HL-60/S4 treated with retinoic acid at 250 ng/mL for 4 days and 3 days (cell line): Measurements from ENCODE around the gene POU3F2.

Experiments used
- in situ Hi-C: fragments of 300-500 bp; cut with MboI; formaldehyde crosslinking; loops from 2 replicates; pipeline ENCODE4 v1.7.0; 2022; ENCODE audit warnings: low sequenced_read_pairs

The POU3F2 gene

GRCh38 chr6:98834060-98835031 lies at the start of gene POU3F2:
POU3F2 (plus strand) TSS chr6:98834574; CDS start chr6:98834874, 300 bp downstream.
- in situ Hi-C loops = no loop called here

- in situ Hi-C loops = no loop called here
Measured at GRCh38 chr6:98787435-98787834, 46.9 kb upstream of the POU3F2 start.

GRCh38 chr6:98787961-98788360 lies 46.4 kb upstream of the POU3F2 start:
- in situ Hi-C loops = no loop called here

- in situ Hi-C loops = no loop called here
Measured at GRCh38 chr6:98794307-98794842, 40.0 kb upstream of the POU3F2 start.

GRCh38 chr6:98797217-98797994 lies 37.0 kb upstream of the POU3F2 start:
- in situ Hi-C loops = no loop called here

GRCh38 chr6:98800866-98801265 lies 33.5 kb upstream of the POU3F2 start:
- in situ Hi-C loops = no loop called here

GRCh38 chr6:98808541-98809210 lies 25.7 kb upstream of the POU3F2 start:
- in situ Hi-C loops = no loop called here

- in situ Hi-C loops = no loop called here
Measured at GRCh38 chr6:98812220-98812619, 22.2 kb upstream of the POU3F2 start.

- in situ Hi-C loops = no loop called here
Measured at GRCh38 chr6:98816799-98817198, 17.6 kb upstream of the POU3F2 start.

- in situ Hi-C loops = no loop called here
Measured at GRCh38 chr6:98821756-98822405, 12.5 kb upstream of the POU3F2 start.

GRCh38 chr6:98823428-98824161 lies 10.8 kb upstream of the POU3F2 start:
- in situ Hi-C loops = no loop called here

GRCh38 chr6:98824162-98824901 lies 10.0 kb upstream of the POU3F2 start:
- in situ Hi-C loops = no loop called here

GRCh38 chr6:98824902-98825599 lies 9.3 kb upstream of the POU3F2 start:
- in situ Hi-C loops = no loop called here

- in situ Hi-C loops = no loop called here
Measured at GRCh38 chr6:98825600-98826230, 8.7 kb upstream of the POU3F2 start.

- in situ Hi-C loops = no loop called here
Measured at GRCh38 chr6:98827295-98828159, 6.8 kb upstream of the POU3F2 start.

GRCh38 chr6:98828211-98828788 lies 6.1 kb upstream of the POU3F2 start:
- in situ Hi-C loops = no loop called here

- in situ Hi-C loops = no loop called here
Measured at GRCh38 chr6:98828941-98829411, 5.4 kb upstream of the POU3F2 start.
